IMR-90 (cell line): Measurements from ENCODE around the gene SEL1L2. TPM values are rescaled to one million over a fixed set of nuclear protein-coding genes. Genes with fewer than 3 reads are reported as not detected.

ENCODE experiments used
- ATAC-seq: fragments of 200-7000 bp; cut with Tn5 transposase; 2 replicates; pipeline ENCODE4 v1.9.1; 2020; ENCODE audit warnings: low read depth, mild to moderate bottlenecking, moderate library complexity
- BruUV-seq: library from RNA; stranded (reverse); fragments of 400-500 nt; replicated peaks from 2 replicates; lab custom pipeline; 2021; lab: Mats Ljungman, UMichigan
- CTCF ChIA-PET: fragments of 300-600 bp; formaldehyde crosslinking; extraction: SDS; loops from one replicate; lab custom pipeline; 2021; ENCODE audit warnings: antibody characterized with exemption; lab: Yijun Ruan, JAX
- POLR2A ChIA-PET: fragments of 300-600 bp; sonication (Branson Sonifier 250); formaldehyde crosslinking; loops from one replicate; lab custom pipeline; 2022; ENCODE audit warnings: antibody characterized with exemption; ENCODE audit not compliant: unreplicated experiment; lab: Charles Lee
- DNase-seq: peaks from one replicate; pipeline ENCODE4 v3.0.0; 2013
- H2AFZ ChIP-seq: replicated peaks from 2 replicates; pipeline ENCODE3; 2013; ENCODE audit warnings: low read length, mild to moderate bottlenecking; ENCODE audit not compliant: poor library complexity
- H2AK5ac ChIP-seq: 2 replicates; pipeline ENCODE4 v1.6.1; 2013; ENCODE audit warnings: low read depth, low read length, inconsistent platforms
- H2AK9ac ChIP-seq: replicated peaks from 2 replicates; pipeline ENCODE3; 2013; ENCODE audit warnings: mild to moderate bottlenecking, low read depth, low read length, moderate library complexity; ENCODE audit not compliant: poor library complexity
- H2BK120ac ChIP-seq: 2 replicates; pipeline ENCODE4 v1.6.1; 2013; ENCODE audit warnings: low read depth, low read length, inconsistent platforms
- H2BK15ac ChIP-seq: 3 replicates; pipeline ENCODE4 v1.6.1; 2013; ENCODE audit warnings: low read depth, low read length, inconsistent platforms
- H2BK20ac ChIP-seq: 2 replicates; pipeline ENCODE4 v1.6.1; 2013; ENCODE audit warnings: low read depth, mild to moderate bottlenecking, inconsistent platforms, low read length, moderate library complexity
- H2BK5ac ChIP-seq: 2 replicates; pipeline ENCODE4 v1.6.1; 2013; ENCODE audit warnings: mild to moderate bottlenecking, low read depth, low read length, inconsistent platforms; ENCODE audit not compliant: poor library complexity, severe bottlenecking
- H3K14ac ChIP-seq: replicated peaks from 2 replicates; pipeline ENCODE4 v1.6.1; 2013; ENCODE audit warnings: low read depth, low read length, inconsistent platforms
- H3K18ac ChIP-seq: 2 replicates; pipeline ENCODE4 v1.6.1; 2013; ENCODE audit warnings: low read depth, low read length, control low read depth
- H3K23ac ChIP-seq: 2 replicates; pipeline ENCODE4 v1.6.1; 2013; ENCODE audit warnings: low read depth, low read length, inconsistent platforms
- H3K27ac ChIP-seq: 2 replicates; pipeline ENCODE4 v1.5.1; 2013; ENCODE audit warnings: mild to moderate bottlenecking, control low read depth, low read length; ENCODE audit not compliant: insufficient read depth
- H3K27me3 ChIP-seq: 2 replicates; pipeline ENCODE4 v1.6.1; 2013; ENCODE audit warnings: low read length; ENCODE audit not compliant: control insufficient read depth, insufficient read depth
- H3K36me3 ChIP-seq: 2 replicates; pipeline ENCODE4 v1.6.1; 2013; ENCODE audit warnings: low read length, mixed read lengths; ENCODE audit not compliant: control insufficient read depth, insufficient read depth
- H3K4ac ChIP-seq: 2 replicates; pipeline ENCODE4 v1.6.1; 2013; ENCODE audit warnings: low read depth, low read length, inconsistent platforms
- H3K4me1 ChIP-seq: 2 replicates; pipeline ENCODE4 v1.6.1; 2013; ENCODE audit warnings: low read length, mixed read lengths; ENCODE audit not compliant: control insufficient read depth, insufficient read depth
- H3K4me2 ChIP-seq: 2 replicates; pipeline ENCODE4 v1.6.1; 2013; ENCODE audit warnings: low read depth, mild to moderate bottlenecking, control low read depth, low read length, moderate library complexity
- H3K4me3 ChIP-seq: 2 replicates; pipeline ENCODE4 v1.5.1; 2013; ENCODE audit warnings: low read depth, mild to moderate bottlenecking, control low read depth, low read length, moderate library complexity; ENCODE audit not compliant: insufficient read depth
- H3K56ac ChIP-seq: 2 replicates; pipeline ENCODE4 v1.6.1; 2013; ENCODE audit warnings: low read length, inconsistent platforms; ENCODE audit not compliant: insufficient read depth; ENCODE audit errors: extremely low read depth
- H3K79me1 ChIP-seq, 2 experiments: 2 replicates each; pipeline ENCODE4 v1.6.1; 2013; ENCODE audit warnings: low read length in 2 of 2, inconsistent platforms in 1 of 2, low read depth in 1 of 2
- H3K9ac ChIP-seq: 2 replicates; pipeline ENCODE4 v1.6.1; 2013; ENCODE audit warnings: low read depth, low read length, control low read depth
- H3K9me1 ChIP-seq: 2 replicates; pipeline ENCODE4 v1.6.1; 2013; ENCODE audit warnings: low read length, inconsistent platforms; ENCODE audit not compliant: insufficient read depth
- H3K9me3 ChIP-seq: 2 replicates; pipeline ENCODE4 v1.6.1; 2013; ENCODE audit warnings: low read length; ENCODE audit not compliant: control insufficient read depth, insufficient read depth
- H4K20me1 ChIP-seq: 2 replicates; pipeline ENCODE4 v1.6.1; 2013; ENCODE audit warnings: low read length, inconsistent platforms; ENCODE audit not compliant: insufficient read depth
- H4K5ac ChIP-seq: 2 replicates; pipeline ENCODE4 v1.6.1; 2013; ENCODE audit warnings: mild to moderate bottlenecking, low read depth, low read length, control low read depth
- H4K8ac ChIP-seq, 2 experiments: 2 replicates each; pipeline ENCODE4 v1.6.1; 2013; ENCODE audit warnings: low read depth in 2 of 2, low read length in 2 of 2, control low read depth in 1 of 2, inconsistent platforms in 1 of 2
- H4K91ac ChIP-seq: 2 replicates; pipeline ENCODE4 v1.6.1; 2013; ENCODE audit warnings: low read depth, low read length, inconsistent platforms; ENCODE audit not compliant: insufficient read depth
- BHLHE40 ChIP-seq: fragments of 150-350 bp; IDR thresholded peaks from 2 replicates; pipeline ENCODE4 v1.6.1; 2016; ENCODE audit warnings: mild to moderate bottlenecking, low read depth, low read length
- CEBPB ChIP-seq: IDR thresholded peaks from 2 replicates; pipeline ENCODE4 v1.6.1; 2012; ENCODE audit warnings: low read depth, low read length, improper control_type of control experiment
- CHD1 ChIP-seq: IDR thresholded peaks from 2 replicates; pipeline ENCODE4 v1.6.1; 2012; ENCODE audit warnings: low read depth, low read length, improper control_type of control experiment
- ELK1 ChIP-seq: fragments of 150-350 bp; IDR thresholded peaks from 2 replicates; pipeline ENCODE4 v1.6.1; 2016; ENCODE audit warnings: low read depth, mild to moderate bottlenecking, low read length, moderate library complexity, borderline replicate concordance
- FOS ChIP-seq: fragments of 150-350 bp; IDR thresholded peaks from 2 replicates; pipeline ENCODE4 v1.6.1; 2016; ENCODE audit warnings: low read depth, low read length
- MAFK ChIP-seq: IDR thresholded peaks from 2 replicates; pipeline ENCODE4 v1.6.1; 2012; ENCODE audit warnings: low read depth, low read length, improper control_type of control experiment
- MAZ ChIP-seq: IDR thresholded peaks from 2 replicates; pipeline ENCODE4 v1.6.1; 2012; ENCODE audit warnings: low read depth, mild to moderate bottlenecking, low read length, improper control_type of control experiment, moderate library complexity, borderline replicate concordance
- MXI1 ChIP-seq: IDR thresholded peaks from 2 replicates; pipeline ENCODE4 v1.6.1; 2012; ENCODE audit warnings: low read depth, mild to moderate bottlenecking, low read length, moderate library complexity, borderline replicate concordance
- NFE2L2 ChIP-seq: fragments of 150-350 bp; IDR thresholded peaks from 2 replicates; pipeline ENCODE4 v1.6.1; 2016; ENCODE audit warnings: low read depth, mild to moderate bottlenecking, low read length
- POLR2A ChIP-seq: IDR thresholded peaks from 2 replicates; pipeline ENCODE4 v1.6.1; 2012; ENCODE audit warnings: mild to moderate bottlenecking, low read depth, low read length
- RAD21 ChIP-seq: IDR thresholded peaks from 2 replicates; pipeline ENCODE4 v1.6.1; 2012; ENCODE audit warnings: low read length, improper control_type of control experiment
- RCOR1 ChIP-seq: IDR thresholded peaks from 2 replicates; pipeline ENCODE4 v1.6.1; 2012; ENCODE audit warnings: mild to moderate bottlenecking, low read length, improper control_type of control experiment; ENCODE audit not compliant: insufficient replicate concordance
- RFX5 ChIP-seq: IDR thresholded peaks from 2 replicates; pipeline ENCODE4 v1.8.0; 2012; ENCODE audit warnings: low read depth, mild to moderate bottlenecking, low read length, moderate library complexity
- SMC3 ChIP-seq: fragments of 150-350 bp; IDR thresholded peaks from 2 replicates; pipeline ENCODE4 v1.6.1; 2016; ENCODE audit warnings: low read depth, mild to moderate bottlenecking, antibody characterized with exemption, low read length, moderate library complexity
- WGBS, 2 experiments: methylation state at CpG; one replicate each; pipeline versions ENCODE4 v1.1.5 to v1.1.7; 2013; ENCODE audit warnings: missing lambda C conversion rate in 2 of 2; ENCODE audit not compliant: insufficient read length in 1 of 2; ENCODE audit errors: extremely low coverage in 2 of 2; 5-methylcytosine and 5-hydroxymethylcytosine counted together
- dilution Hi-C: fragments of 300-500 bp; cut with HindIII; formaldehyde crosslinking; loops from one replicate; pipeline ENCODE4 v1.14.3; 2018; ENCODE audit warnings: low sequenced_read_pairs; ENCODE audit not compliant: unreplicated experiment
- in situ Hi-C: fragments of 300-500 bp; cut with MboI; formaldehyde crosslinking; loops from 3 replicates; pipeline ENCODE4 v1.14.3; 2019; ENCODE audit warnings: low sequenced_read_pairs, inconsistent platforms, mixed read lengths
- intact Hi-C: fragments of 100-400 bp; cut with micrococcal nuclease; formaldehyde crosslinking; loops from 2 replicates; pipeline ENCODE4 v1.10.0; 2022
- polyA plus RNA-seq, 3 experiments: library from polyadenylated mRNA; depleted of rRNA; stranded (reverse); fragments of >200 nt; gene quantifications; 2 replicates each; pipeline ENCODE4 v1.2.3, GENCODE V29; 2012; ENCODE audit warnings: low replicate concordance in 1 of 3
- total RNA-seq: library from RNA; depleted of rRNA; stranded (reverse); fragments of >200 nt; gene quantifications from 2 replicates; pipeline ENCODE4 v1.2.3, GENCODE V29; 2012
- TF ChIP-seq, protein P1 (sequence below): fragments of 150-350 bp; IDR thresholded peaks from 2 replicates; pipeline ENCODE4 v1.6.1; 2017; ENCODE audit warnings: mild to moderate bottlenecking, antibody characterized with exemption, low read length, low read depth
- TF ChIP-seq, protein P2 (sequence below): conservative IDR thresholded peaks from 2 replicates; pipeline ENCODE4 v1.5.1; 2012; ENCODE audit warnings: mild to moderate bottlenecking, low read depth, low read length, improper control_type of control experiment

The SEL1L2 gene
- total and polyA plus RNA-seq, 2 of the 4 experiments (the other 2 are of a cell fraction), result not detected

GRCh38 chr20:13913572-13913971 is 76.8 kb downstream of the SEL1L2 start:
- Histone ChIP-seq H3K79me1 (no peaks in the 10 kb centered on the region), H3K4me1 (no peaks in the 10 kb centered on the region), H2AK5ac (no peak overlapping the region), H2BK20ac (no peak overlapping the region), H3K9ac (no peak overlapping the region), H3K9me3 (peaks cover 7% of the 10 kb centered on the region; the same call in 1 of the 2 replicates), H3K56ac (no peak overlapping the region), H4K5ac (no peak overlapping the region), H3K18ac (no peak overlapping the region), H3K4me3 (no peak overlapping the region), H3K9me1 (no peaks in the 10 kb centered on the region), H3K4me2 (no peak overlapping the region), H2BK120ac (no peak overlapping the region), H3K4ac (no peak overlapping the region), H3K14ac (no peak overlapping the region), H2AK9ac (no peak overlapping the region), H3K27me3 (no peaks in the 10 kb centered on the region), H3K23ac (no peak overlapping the region), H2BK15ac (no peak overlapping the region), H3K27ac (no peak overlapping the region), H2AFZ (no peak overlapping the region), H2BK5ac (no peak overlapping the region), H3K36me3 (no peaks in the 10 kb centered on the region), H4K20me1 (no peaks in the 10 kb centered on the region), H4K91ac (no peak overlapping the region), H4K8ac (no peak overlapping the region)
- ChIA-PET CTCF (no interaction called here), POLR2A (no interaction called here)
- DNase-seq, result no peak
- intact Hi-C loops, result no loop called here
- dilution Hi-C loops, result no loop called here
- in situ Hi-C loops, result no loop called here
- BruUV-seq, result no TSS peak
- WGBS, 2 experiments, result no CpG with 5 or more reads among the region's 4 CpGs
- ATAC-seq, result no peak
- TF ChIP-seq, protein P1, sequence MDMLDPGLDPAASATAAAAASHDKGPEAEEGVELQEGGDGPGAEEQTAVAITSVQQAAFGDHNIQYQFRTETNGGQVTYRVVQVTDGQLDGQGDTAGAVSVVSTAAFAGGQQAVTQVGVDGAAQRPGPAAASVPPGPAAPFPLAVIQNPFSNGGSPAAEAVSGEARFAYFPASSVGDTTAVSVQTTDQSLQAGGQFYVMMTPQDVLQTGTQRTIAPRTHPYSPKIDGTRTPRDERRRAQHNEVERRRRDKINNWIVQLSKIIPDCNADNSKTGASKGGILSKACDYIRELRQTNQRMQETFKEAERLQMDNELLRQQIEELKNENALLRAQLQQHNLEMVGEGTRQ, result no peak
- no peak for TF ChIP-seq CHD1
- no peak for TF ChIP-seq MAFK
- TF ChIP-seq NFE2L2, result no peak
- no peak for TF ChIP-seq RFX5
- TF ChIP-seq ELK1, result no peak
- TF ChIP-seq, protein P2, sequence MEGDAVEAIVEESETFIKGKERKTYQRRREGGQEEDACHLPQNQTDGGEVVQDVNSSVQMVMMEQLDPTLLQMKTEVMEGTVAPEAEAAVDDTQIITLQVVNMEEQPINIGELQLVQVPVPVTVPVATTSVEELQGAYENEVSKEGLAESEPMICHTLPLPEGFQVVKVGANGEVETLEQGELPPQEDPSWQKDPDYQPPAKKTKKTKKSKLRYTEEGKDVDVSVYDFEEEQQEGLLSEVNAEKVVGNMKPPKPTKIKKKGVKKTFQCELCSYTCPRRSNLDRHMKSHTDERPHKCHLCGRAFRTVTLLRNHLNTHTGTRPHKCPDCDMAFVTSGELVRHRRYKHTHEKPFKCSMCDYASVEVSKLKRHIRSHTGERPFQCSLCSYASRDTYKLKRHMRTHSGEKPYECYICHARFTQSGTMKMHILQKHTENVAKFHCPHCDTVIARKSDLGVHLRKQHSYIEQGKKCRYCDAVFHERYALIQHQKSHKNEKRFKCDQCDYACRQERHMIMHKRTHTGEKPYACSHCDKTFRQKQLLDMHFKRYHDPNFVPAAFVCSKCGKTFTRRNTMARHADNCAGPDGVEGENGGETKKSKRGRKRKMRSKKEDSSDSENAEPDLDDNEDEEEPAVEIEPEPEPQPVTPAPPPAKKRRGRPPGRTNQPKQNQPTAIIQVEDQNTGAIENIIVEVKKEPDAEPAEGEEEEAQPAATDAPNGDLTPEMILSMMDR, result no peak
- no peak for TF ChIP-seq BHLHE40
- no peak for TF ChIP-seq MAZ
- TF ChIP-seq FOS, result no peak
- TF ChIP-seq RCOR1, result no peak
- no peak for TF ChIP-seq SMC3
- TF ChIP-seq RAD21, result no peak
- no peak for TF ChIP-seq MXI1
- no peak for TF ChIP-seq POLR2A
- TF ChIP-seq CEBPB, result no peak
